ENCODE measurements around the gene MAN1A1.
"Not testable (repeated sequence)": the region's sequence is repeated elsewhere in the genome, so short reads cannot be mapped to it uniquely, and the experiment has no call there.

The MAN1A1 gene

DNA sequence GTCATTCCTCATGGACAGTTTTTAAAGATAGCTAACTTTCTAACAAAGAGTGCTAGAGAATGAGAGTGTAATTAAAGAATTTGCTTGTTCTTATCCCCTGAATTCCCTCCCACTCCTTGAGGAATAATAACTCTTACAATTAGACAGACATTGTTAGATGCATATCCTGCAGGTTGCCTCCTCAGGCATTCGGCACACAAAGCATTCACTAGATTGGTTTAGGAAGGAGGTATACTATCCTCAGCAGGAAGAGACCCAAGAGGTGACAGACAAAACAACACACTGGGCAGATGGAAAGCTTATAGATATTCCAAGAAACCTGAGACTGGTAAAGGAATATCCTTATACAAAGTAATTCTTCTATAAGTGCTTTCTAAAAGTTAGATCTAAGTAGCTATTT is 162.0 kb downstream of the MAN1A1 start:
- no peak for DNase-seq

DNA sequence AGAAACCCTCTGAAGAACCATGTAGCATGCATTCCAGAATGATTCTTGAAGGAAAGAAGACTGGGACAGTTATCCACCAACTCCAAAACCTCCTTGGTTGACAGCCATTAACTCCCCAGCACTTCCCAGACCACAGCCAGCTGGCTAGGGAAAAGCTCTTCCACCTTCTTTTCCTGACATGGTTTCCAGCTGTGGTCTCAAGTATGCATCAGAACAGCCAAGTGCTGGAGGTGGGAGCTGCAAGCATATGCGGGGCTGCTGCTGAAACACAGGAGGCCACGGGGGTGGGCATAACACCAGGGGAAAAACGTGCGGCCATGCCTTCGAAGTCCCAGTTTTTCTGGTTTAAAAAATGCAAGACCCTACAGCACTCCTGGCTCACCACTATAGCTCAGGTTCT is 163.1 kb downstream of the MAN1A1 start:
- DNase-seq, result no peak

DNA sequence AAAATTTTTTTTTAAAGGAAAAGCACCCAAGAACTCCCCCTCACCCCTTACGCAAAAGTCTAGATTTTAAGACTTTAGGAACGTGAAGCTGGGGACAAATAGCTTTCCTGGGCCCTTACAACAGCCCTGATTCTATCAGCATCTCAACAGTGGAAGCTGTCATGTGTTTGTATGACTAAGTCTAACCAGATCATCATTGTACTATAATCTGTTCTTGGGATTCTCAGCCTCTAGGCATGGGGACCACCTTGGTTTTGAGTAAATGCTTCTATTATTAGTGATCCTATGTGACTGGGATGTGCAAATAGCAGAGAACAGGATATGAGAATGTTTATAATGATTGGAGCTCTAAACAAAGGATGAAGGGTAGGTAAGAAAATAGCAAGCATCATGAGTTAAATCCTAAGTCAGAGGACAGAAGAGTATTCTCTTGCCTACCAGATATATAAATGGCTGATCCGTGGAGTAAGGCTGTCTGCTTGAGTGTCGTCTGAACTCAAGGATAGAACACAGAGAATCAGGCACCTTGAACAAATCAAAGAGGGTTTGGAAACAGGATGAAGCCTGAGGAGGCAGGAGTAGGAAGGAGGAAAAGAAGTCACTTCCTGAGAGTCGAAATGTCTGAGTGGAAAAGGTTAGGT is 165.4 kb downstream of the MAN1A1 start:
- DNase-seq, result no peak

DNA sequence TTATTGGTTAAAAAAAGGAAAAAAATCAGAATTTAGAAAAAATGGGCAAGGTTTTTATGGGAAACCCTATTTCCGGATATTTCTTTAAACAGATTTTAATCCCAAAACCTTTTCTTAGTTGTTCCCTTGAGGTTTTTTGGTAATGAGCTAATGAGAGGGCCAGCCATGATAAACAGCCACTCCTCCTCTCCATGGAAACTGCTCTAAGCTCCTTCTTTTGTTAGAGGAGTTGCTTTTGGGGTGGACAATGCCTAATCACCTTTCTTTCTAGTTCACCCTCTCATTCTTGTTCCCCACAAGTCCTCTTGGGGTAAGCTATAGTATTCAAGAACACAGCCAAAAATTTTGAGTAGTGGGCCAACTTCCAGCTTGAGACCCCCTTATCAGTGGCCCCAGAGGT is 166.1 kb downstream of the MAN1A1 start:
- DNase-seq, result no peak

DNA sequence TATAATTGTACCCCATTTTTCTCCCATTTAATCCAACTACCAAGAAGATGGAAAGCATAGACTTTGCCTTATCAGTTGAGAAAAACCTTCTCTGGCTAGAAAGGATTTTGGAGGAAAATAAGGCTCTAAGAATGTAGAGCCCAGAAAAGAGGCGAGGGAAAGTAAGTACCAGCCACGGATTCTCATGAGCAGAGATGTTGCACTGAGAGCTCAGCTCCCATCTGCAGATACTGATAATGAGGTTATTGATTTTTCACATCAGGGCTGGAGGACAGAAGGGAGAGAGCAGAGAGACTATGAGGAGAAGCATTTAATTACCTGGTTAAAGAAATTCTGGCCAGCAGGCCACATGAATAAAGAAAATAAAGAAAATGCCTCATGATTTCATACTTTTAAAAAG is 166.7 kb downstream of the MAN1A1 start:
- no peak for DNase-seq

DNA sequence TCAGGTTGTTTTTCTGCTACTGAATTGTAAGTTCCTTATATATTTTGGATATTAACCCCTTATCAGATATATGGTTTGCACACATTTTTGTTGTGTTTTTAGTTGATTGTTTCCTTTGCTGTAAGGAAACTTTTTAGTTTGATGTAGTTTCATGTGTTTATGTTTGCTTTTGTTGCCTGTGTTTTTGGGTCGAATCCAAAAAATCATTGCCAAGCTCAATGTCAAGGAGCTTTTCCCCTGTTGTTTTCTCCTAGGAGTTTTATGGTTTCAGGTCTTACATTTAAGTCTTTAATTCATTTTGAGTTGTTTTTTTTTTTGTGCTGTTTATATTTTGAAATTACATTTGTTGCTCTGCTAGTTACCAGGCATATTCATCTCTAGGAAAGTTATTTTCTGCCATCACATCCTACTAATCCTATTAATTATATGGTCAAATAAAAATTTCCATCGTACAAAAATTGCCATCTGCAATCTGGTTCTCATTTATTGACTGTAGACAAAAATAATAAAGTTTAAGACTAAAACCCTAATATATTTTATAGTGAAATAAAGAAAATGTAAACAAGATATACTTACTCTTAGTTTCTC is 167.3 kb downstream of the MAN1A1 start:
- no peak for DNase-seq

DNA sequence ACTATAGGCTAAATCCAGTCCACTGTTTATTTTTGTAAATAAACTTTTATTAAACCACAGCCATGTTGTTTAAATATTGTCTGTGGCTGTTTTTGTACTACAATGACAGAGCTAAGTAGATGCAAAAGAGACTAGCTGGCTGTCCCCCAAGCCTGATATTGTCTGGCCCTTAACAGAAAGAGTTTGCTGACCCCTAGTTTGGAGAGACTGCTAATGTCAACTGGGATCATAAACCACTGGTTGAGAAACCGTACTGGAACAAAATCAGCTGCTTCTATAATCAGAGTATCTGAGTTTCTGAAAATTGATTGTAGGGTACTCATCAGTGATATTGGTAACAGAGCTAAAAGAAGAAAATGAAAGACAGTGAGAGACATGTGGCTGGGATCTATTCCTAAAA is 168.5 kb downstream of the MAN1A1 start:
- DNase-seq, result no peak

DNA sequence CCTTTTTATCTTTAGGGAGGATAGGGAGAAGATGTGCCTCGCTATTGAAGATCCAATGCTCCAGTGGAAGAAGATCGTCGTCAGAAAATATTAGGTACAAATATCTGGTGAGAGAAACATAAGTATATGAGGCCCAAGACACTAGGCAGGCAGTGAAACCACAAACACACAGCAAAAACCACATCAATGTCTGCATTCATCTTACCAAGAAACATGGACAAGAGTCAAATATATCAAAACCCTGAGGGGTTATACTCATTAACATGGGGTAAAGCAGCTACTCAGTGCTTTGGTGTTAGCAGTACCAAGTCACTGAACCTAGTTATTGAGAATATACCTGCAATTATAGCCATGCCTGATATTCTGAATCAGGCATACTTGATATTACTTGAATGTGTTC is 169.7 kb downstream of the MAN1A1 start:
- DNase-seq, result no peak

DNA sequence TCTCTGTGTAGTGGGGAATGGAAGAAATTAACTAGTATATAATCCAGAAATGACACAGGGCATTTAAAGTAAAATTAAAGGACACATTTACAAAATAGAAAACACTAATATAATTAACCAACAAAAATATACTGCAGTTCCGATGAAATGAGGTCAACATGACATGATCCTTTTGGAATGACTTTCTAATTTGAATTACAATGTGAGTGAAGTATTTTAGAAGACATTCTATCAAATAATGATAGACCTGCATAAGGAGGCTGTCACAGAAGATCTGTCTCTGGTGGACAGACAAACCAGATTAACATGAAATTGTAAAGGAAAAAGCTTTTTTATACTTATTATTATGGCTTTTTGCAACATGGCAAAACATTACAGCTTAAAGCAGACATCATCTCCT is 170.5 kb downstream of the MAN1A1 start:
- no peak for DNase-seq

DNA sequence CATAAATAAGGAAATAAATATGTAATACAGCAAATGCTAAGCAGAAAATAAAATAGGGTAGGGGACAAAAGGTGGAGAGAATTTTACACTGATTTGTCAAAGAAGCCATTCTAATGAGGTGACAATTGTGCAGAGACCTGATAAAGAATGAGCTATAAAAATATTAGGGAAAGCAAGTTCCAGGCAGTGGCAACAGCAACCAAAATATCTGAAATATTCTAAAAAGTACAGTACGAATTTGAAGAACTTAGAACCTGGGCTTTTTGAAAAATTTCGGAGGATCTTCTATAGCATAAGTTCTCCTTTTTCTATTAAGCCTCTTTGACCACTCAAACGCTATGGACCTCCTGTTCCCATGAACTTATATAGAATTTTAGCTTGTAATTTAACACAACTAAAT is 173.1 kb downstream of the MAN1A1 start:
- no peak for DNase-seq

DNA sequence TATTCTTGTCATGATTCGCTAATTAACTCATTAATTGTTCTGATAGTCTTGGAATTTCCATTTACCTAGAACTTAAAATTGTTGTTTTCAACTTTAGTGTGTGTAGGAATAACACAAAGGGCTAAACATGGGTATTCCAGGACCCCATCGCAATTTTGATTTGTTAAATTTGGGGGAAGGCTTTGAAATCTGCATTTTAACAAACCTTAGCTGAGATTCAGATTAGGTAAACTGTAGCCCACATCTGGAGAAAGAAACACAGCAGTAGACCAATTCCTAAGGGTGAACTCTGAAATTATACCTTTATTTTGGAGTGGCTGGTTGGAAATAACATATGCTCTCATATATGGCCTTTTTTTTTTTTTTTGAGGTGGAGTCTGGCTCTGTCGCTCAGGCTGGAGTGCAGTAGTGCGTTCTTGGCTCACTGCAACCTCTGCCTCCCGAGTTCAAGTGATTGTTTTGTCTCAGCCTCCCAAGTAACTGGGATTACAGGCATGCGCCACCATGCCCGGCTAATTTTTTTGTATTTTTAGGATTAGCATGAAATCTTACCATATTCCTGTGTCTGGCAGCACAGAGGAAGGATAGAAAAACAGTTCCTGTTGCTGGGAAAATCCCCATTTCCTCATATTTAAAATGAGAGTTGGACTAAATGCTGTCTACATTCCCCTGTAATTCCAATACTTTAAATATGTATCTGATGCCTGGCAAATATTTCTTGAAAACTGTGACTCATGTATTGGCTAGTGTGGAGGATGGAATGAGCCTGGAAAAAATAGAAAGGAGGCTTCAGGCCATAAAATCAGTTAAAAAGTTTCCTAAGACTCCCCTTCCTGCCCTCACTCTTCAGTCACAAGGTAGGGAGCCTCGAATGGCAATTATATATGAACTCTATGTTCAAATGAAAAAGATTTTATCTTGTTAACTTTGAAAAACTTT is 174.4 kb downstream of the MAN1A1 start:
- no peak for DNase-seq

DNA sequence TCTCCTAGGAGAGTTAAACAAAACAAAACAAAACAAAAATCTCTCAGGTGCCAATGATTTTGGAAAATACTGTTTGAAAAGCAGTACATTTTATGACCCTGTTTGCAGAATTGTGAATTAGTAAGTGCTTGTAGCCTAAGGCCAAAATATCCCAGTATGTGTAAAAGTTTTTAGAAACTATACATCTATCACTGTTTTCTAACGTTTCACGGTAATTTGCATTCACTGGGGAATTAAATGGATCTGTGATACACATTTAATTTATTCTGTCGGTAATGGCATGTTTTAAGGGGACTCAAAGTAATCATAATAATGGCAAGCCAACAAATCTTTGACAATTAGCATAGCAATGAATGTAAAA is 175.5 kb downstream of the MAN1A1 start:
- no peak for DNase-seq

DNA sequence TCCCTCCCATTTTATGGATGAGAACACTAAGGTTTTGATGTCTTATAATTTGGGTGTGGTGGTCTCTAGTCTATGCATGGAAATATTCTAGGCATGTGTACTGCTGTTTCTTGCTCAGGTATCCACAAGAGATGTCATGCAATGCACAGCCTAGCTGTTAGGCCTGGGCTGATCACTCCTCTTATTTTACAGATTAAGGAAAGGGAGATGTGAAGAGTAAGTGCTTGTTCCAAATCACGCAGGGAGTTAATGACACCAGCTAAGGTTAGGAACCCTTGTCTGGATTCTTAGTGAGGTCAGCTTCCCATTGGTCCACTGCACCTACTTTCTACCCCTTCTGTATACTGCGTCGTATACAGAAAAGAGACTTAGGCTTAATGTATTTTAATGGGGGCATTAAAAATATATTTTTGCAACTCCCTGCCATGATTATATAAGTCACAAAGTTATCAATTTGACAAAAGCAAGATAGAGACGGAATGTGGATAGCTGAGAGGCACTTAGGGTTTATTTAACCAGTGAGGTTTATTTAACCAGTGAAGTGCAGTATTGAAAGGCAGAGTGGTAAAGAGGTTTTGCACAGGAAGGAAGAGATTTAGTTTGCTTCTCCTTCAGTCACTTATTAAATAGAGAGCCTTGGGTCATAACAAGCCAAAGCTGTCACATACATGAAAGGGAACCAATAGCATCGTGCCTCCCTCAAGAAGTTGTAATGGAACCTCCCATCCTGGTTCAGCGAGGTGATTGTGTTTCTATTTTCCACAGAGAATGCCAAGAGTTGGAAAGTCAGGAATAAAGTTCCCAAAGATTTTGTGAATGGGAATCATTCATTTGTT is 176.1 kb downstream of the MAN1A1 start:
- no peak for DNase-seq

DNA sequence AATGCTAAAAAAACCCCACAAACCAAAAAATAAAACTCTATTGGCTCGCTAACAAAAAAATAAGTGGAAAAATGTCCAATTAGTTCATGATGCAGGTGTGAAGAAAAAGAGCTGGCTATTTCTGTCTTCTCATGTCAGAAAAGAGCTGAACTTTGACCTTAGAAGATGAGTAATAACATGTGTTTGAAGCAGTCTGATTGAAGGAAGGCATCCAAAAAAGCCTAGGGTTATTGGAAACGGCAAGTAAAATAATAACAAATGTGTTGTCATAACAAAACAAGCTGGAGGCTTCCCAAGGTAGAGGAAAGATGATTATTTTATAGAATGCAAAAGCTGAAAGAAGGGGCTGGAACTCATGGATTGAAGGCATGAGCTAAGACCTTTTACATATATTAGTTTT is 176.7 kb downstream of the MAN1A1 start:
- DNase-seq, result no peak

DNA sequence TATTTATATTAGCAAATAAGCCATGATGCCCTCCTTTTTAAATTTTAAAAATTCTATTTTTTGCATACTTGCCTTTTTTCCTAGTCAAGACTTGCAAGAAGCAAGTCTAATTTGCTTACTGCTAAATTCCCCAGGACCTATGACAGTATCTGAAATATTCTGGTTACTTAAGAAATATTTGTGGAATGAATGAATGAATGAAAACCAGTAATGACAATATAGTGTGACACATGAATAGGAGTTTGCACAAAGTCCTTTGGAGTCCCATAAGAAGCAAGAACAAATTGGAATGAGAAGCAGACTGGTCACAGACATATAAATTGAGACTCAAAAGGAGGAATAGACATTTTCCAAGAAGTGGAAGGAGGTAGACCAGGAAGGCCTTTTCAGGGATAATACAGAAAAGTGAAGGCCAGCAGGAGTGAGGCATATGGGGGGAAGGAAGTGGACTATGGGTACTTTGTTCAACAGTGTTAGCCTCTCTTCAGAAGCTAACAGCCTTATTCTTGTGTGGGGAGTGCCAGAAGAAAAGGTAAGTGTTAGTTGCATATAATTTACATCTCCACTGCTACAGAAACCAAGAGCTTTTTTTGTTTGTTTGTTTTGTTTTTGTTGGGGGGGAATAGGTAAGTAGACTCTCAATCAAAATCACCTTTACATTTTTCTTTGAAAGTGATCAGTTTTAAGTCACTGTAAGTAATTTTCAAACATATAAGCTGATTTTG is 177.5 kb downstream of the MAN1A1 start:
- DNase-seq, result no peak

DNA sequence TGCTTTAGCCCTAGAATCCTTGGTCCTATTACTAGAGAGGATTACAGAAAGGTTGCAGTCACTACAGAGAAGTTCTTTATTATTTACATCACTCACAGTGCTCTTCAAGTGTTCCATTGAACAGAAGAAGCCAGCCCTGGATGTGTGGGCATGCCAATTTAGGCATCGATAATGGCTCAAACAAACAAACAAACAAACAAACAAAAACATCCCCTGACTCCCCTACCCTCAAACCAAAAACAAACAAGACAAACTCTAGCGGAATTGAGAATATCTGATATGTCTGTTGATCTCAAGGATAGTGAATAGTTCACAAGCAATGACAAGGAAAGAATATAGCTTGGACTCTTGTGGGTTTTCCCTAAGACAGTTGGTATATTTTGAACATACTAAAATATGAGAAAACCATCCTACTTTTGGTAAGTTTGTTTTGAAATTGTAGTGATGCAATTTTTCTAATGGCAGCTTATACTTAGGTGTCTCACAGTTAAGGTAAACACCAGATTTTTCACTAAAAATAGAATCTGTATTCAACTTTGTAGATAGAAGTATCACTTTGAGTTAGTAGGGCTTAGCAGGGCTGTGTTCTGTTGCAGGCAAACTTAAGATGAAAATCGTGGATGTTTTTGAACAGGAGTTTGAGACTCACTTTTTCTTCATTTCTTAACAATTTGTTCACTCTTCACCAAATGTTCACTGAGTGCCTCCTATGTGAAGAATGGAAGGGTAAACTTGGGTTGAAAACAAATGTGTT is 178.3 kb downstream of the MAN1A1 start:
- DNase-seq, result no peak

DNA sequence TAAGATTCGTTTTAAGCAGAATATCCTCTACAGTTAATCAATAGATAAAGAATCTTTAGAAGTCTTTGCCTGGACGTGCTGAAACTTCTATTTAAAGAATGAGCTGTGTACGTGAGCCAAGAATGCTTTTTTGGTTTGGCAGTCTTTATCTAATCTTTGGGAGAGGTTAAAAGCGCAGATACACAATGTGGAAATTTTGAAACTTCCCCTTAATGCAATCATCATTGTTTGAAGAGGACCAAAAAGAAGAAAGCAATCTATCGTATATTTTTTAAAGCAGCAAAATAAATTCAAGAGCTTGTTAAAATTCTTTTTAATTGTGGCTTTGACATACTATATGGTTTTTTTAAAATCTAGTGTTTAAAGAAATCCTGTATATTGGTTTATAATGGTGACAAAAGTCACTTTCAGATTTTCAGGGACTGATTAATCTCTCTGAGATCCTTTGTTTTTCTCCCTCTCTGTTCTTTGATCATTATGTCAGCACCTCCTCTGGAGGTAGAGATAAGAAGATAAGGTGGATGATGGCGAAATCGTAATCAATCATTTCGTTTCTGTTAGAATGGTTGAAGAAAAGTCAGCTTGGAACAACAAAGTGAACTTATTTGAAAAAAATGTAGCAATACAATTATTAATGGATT is 179.0 kb downstream of the MAN1A1 start:
- no peak for DNase-seq

DNA sequence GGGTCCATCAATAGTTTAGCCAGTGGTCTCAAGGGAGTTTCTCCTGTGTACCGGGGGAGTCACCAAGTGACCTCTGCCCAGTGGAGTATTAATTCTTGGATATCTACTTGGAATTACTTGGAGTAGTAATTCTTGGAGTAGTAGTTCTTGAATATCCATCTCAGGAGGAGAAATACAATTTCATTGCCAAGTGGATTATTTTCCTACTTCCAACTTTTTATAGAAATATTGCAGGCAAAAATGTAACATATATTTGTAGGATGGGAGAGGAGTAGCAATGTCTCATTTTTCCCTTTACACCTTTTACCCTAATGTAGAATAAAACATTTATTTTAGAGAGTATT is 179.5 kb downstream of the MAN1A1 start:
- no peak for DNase-seq

DNA sequence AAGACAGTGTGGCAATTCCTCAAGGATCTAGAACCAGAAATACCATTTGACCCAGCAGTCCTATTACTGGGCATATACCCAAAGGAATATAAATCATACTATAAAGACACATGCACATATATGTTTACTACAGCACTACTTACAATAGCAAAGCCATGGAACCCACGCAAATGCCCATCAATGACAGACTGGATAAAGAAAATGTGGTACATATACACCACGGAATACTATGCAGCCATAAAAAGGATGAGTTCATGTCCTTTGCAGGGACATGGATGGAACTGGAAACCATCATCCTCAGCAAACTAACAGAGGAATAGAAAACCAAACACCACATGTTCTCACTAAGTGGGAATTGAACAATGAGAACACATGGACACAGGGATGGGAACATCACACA is 180.2 kb downstream of the MAN1A1 start:
- not testable (repeated sequence) for DNase-seq

DNA sequence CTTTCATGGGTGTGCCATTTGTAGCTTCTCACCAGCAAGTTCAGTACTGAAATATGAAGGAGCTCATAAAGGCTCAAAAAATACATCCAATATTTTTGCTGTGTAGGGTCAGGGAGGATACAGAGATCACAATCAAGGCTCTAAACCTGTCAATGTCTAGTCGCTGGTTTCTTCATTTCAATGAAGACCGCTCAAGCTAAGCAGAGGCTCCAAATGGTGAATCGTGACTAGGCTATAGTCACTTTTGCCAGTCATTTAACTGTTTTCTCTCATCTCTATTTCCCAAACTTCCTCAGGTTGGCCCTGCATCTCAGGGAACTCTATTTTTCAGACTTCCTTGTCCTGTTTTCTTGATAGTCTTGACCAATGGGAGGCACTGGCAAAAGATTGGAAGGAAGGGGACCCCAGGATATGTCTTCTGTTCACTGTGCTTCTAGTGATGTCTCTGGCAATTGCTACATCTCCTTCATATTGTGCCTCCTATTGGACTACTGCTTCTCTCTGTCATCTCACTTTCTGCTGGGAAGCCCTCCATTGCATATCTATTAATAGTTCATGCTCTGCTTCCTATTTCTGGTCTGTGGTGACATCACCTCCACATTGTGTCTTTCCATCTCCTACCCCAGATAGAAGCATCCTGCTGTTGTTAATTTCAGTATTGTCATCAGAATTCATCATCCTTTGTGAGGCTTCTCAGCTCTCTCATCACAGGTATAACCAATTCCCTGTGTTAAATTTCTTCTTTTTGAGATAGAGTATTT is 183.4 kb downstream of the MAN1A1 start:
- DNase-seq, result no peak

DNA sequence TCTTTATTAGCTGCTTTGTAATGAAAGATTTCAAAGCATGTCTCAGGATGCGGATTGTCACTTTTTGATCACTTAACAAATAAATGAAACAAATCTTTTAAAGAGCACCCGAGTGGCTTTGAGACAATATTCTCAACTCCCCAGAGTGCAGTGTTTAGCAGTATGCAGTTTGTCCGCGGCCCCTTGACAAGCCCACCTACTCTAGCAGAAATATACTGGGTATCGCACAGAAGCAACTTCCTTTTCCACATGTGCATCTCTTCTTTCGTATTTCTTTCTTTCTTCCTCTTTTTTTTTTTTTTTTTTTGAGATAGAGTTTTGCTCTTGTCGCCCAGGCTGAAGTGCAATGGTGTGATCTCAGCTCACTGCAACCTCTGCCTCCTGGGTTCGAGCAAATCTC is 186.6 kb downstream of the MAN1A1 start:
- DNase-seq, result no peak
